ENCODE results near the gene S100A1.
"Not testable (repeated sequence)": the region's sequence is repeated elsewhere in the genome, so short reads cannot be mapped to it uniquely, and the experiment has no call there.

Gene S100A1

GRCh38 chr1:153627715-153628626 lies at the start of gene S100A1:
Gene S100A1 (plus strand): TSS chr1:153628434. CDS start chr1:153630522, 2,088 bp downstream.
- peak within 1 kb of the TSS; percentile 76 for H3K27ac ChIP-seq

GRCh38 chr1:153578490-153578889 lies 49.7 kb upstream of the S100A1 start:
- no peak for DNase-seq (ENCODE audit: low read depth, low spot score)
- H3K27ac ChIP-seq: no peak overlapping the region

More at GRCh38 chr1:153627715-153628626, at the start of gene S100A1:
- no peak for DNase-seq (ENCODE audit: low read depth, low spot score)

DNA sequence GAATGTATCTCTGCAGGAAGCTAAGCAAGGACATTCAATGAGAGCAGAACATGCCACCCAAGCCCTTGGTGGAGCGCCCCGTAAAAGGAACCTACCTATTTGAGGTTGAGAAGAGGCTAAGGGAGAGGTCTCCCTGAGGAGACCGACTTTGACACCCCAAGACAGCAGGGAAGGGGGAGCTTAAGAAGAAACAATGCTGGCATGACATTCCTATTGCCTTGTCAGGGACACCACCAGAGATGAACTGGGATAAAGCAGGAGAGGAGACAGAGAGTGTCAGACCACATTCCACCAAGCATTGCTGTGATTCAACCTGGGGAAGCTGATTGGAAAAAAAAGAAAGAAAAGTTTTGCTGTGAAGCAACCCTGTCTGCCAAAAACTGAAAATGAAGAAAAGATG lies 49.3 kb upstream of the S100A1 start:
- no peak overlapping the region for H3K27ac ChIP-seq
- DNase-seq (ENCODE audit: low read depth, low spot score): no peak

DNA sequence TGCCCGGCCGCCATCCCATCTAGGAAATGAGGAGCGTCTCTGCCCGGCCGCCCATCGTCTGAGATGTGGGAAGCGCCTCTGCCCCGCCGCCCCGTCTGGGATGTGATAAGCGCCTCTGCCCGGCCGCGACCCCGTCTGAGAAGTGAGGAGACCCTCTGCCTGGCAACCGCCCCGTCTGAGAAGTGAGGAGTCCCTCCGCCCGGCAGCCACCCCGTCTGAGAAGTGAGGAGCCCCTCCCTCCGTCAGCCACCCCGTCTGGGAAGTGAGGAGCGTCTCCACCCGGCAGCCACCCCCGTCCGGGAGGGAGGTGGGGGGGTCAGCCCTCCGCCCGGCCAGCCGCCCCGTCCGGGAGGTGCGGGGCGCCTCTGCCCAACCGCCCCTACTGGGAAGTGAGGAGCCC lies 45.4 kb upstream of the S100A1 start:
- not testable (repeated sequence) for H3K27ac ChIP-seq; DNase-seq (ENCODE audit: low read depth, low spot score)

- not testable (repeated sequence) for H3K27ac ChIP-seq; DNase-seq (ENCODE audit: low read depth, low spot score)
Measured at GRCh38 chr1:153583514-153583913, 44.7 kb upstream of the S100A1 start.

DNA sequence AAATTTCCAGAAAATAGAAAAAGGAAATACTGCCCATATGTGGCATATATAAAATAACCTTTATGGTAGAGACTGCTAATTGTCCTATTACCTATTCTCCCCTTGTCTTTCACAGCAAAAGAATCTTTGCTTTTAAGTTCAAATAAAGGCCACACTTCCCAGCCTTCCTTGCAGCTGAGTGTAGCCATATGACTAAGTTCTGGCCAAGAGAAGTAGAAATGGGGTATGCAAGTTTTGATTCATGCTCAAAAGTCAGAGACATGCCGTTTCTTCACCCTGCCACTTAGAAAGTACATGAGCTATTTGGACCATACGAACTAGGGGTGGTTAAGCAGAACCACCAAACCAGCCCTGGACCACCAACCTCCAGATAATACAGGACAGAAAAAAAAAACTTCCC lies 44.3 kb upstream of the S100A1 start:
- no peak for DNase-seq (ENCODE audit: low read depth, low spot score)
- no peak overlapping the region for H3K27ac ChIP-seq

GRCh38 chr1:153585006-153585405 lies 43.2 kb upstream of the S100A1 start:
- H3K27ac ChIP-seq: no peak overlapping the region
- DNase-seq (ENCODE audit: low read depth, low spot score): no peak

DNA sequence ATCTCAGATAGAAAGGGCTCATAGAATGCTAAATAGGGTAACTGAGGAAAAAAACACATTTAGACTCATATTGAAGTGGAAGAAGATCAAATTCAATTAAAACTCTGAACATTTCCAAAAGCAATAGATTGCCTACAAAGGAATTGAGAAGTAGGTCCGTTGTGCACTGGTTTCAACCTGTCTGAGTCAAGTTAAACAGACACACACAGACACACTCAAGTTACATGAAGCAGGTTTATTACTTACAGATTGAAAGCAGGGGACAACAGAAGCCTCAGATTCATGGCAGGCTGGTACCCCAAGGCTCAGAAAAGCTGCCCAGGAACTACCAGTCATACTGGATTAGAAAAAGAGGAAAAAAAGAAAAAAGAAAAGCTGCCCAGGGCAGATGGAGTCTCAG lies 41.9 kb upstream of the S100A1 start:
- no peak for DNase-seq (ENCODE audit: low read depth, low spot score)
- H3K27ac ChIP-seq: no peak overlapping the region

- no peak overlapping the region for H3K27ac ChIP-seq
- no peak for DNase-seq (ENCODE audit: low read depth, low spot score)
Measured at GRCh38 chr1:153587314-153587713, 40.9 kb upstream of the S100A1 start.

DNA sequence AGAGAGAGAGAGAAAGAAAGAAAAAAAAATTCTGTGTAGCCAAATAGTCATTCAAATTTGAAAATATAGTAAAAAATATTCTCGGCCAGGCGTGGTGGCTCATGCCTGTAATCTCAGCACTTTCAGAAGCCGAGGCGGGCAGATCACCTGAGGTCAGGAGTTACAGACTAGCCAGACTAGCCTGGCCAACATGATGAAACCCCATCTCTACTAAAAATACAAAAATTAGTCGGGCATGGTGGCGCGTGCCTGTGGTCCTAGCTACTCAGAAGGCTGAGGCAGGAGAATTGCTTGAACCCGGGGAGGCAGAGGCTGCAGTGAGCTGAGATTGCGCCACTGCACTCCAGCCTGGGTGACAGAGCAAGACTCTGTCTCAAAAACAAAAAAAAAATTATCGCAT lies 40.2 kb upstream of the S100A1 start:
- not testable (repeated sequence) for H3K27ac ChIP-seq; DNase-seq (ENCODE audit: low read depth, low spot score)

GRCh38 chr1:153588482-153588881 lies 39.8 kb upstream of the S100A1 start:
- DNase-seq (ENCODE audit: low read depth, low spot score): no peak
- H3K27ac ChIP-seq: no peak overlapping the region

DNA sequence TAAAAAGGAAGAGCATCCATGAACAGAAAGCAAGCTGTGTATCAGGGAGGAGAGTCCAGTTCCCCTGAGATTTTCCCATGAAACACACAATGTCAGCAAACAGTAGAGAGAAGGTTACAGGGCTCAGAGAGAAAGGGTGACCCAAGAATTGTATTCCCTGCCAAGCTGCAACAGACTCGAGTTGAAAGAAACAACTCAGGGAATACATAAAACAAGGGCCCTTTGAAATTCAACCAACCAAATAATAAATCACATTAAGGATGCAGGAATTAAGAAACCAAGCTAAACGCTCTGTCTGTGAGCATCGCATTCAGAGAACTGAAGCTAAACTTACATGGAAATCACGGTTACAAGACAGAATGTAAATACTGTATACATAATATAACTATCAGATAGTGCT lies 35.5 kb upstream of the S100A1 start:
- no peak for DNase-seq (ENCODE audit: low read depth, low spot score)
- H3K27ac ChIP-seq: no peak overlapping the region

DNA sequence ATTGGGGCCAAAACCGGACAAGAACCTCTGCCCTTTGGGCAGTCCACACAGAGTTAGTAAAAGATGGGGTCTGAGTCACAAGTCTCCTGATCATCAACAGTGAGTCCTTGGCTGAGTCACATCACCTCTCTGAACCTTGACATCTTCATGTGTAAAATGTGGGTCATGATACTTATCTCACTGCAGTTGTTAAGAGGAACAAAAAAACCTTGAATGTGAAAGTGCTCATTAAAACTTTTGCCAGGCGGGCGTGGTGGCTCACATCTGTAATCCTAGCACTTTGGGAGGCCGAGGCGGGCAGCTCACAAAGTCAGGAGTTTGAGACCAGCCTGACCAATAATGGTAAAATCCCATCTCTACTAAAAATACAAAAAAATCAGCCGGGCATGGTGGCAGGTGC lies 31.0 kb upstream of the S100A1 start:
- DNase-seq (ENCODE audit: low read depth, low spot score): no peak
- peak overlapping the region; percentile 50 for H3K27ac ChIP-seq

- H3K27ac ChIP-seq: peak overlapping the region; percentile 50
- DNase-seq (ENCODE audit: low read depth, low spot score): no peak
Measured at GRCh38 chr1:153598309-153599172, 29.7 kb upstream of the S100A1 start.

DNA sequence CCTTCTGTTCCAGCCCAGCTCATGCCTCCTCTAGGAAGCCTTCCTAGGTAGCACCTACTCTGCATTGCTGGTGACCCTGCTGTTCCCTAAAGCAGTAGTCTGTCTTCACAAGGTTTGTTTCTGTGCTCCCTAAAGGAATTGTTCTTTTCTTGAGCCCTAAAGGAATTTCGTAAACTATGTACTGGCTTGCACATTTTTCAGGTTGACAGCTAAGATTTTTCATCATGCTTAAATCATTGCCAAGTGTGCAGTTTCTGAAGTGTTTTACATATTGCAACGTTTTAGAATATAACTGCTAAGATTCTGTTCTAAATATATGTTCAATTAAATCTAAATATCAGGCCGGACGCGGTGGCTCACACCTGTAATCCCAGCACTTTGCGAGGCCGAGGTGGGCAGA lies 28.4 kb upstream of the S100A1 start:
- peak overlapping the region; percentile 50 for H3K27ac ChIP-seq
- DNase-seq (ENCODE audit: low read depth, low spot score): no peak

DNA sequence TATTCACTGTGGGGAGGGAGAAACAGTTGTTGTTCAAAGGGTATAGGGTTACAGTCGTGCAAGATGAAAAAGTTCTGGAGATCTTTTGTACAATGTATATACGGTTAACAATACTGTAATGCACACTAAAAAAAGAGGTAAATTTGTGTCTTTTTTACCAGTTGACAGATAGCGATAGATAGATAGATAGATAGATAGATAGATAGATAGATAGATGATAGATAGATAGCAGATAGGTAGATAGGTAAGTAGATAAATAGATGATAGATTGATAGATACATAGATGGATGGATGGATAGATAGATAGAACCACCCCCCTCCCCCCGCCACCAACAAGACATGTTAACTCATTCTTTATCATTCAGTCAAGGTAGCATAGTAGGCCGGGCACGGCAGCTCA lies 25.5 kb upstream of the S100A1 start:
- peak overlapping the region; percentile 100 for H3K27ac ChIP-seq
- no peak for DNase-seq (ENCODE audit: low read depth, low spot score)

DNA sequence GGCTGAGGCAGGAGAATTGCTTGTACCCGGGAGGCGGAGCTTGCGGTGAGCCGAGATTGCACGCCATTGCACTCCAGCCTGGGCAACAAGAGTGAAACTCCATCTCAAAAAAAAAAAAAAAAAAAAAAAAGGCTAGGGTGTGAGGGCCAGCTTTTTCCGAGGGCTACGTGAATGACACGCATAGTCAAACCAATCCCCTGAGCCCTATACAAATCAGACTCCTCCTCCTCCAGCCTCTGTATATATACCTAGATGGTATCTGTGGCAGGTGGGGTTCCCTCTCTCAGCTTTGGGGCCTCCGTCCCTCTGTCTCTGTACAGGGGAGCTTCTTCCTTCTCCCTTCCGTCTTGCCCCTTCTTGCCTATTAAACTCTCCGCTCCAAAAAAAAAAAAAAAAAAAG lies 22.0 kb upstream of the S100A1 start:
- no peak for DNase-seq (ENCODE audit: low read depth, low spot score)
- peak overlapping the region; percentile 100 for H3K27ac ChIP-seq

GRCh38 chr1:153607381-153607780 lies 20.9 kb upstream of the S100A1 start:
- DNase-seq (ENCODE audit: low read depth, low spot score): no peak
- peak overlapping the region; percentile 100 for H3K27ac ChIP-seq

- no peak for DNase-seq (ENCODE audit: low read depth, low spot score)
- peak overlapping the region; percentile 100 for H3K27ac ChIP-seq
Measured at GRCh38 chr1:153608089-153608682, 20.0 kb upstream of the S100A1 start.

DNA sequence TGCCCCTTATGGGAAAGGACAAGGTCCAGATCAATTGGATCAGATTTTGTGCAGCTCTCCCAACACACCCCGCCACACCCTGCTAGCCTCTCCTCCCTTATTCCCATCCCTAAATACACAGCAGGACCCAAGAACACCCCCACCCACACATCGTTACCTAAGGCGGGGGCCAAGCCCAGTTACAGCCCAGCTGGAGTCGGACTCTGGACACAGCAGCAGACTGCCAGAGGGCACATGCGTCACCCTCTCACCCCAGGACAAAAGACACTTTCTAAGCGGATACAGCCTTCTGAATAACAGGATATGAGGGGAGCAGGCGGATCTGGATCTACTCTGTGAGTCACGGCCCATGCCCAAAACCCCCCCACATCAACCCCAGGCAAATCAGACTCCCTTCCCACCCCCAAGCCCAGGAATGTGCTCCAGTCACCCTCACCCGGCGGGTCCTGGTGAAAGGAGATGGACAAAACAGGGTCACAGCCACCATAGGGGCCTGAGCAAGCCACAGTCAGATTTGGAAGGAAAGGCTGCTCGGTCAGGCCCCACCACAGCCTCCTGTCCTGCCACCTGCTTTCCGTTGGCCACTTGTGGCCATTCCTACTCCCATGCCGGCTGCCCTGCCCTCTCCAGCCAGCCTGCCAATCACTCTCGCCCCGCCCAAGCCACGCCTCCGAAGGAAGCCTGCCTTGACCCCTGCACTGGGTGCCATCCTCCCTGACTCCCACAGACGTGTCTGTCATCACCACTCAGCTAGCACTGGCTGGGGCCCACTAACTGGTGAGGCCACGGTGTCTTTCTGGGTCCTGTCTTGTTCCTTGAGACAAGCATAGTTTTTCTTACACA lies 19.3 kb upstream of the S100A1 start:
- DNase-seq (ENCODE audit: low read depth, low spot score): peak; percentile 86
- H3K27ac ChIP-seq: peak overlapping the region; percentile 100

Measured in epithelial cell of prostate (primary cell).